ENCODE measurements around the gene PHRF1. TPM values are rescaled to one million over a fixed set of nuclear protein-coding genes. Genes with fewer than 3 reads are reported as not detected.

The PHRF1 gene
- polyA plus RNA-seq, 2 donors: 13.7 to 28.4 TPM

DNA sequence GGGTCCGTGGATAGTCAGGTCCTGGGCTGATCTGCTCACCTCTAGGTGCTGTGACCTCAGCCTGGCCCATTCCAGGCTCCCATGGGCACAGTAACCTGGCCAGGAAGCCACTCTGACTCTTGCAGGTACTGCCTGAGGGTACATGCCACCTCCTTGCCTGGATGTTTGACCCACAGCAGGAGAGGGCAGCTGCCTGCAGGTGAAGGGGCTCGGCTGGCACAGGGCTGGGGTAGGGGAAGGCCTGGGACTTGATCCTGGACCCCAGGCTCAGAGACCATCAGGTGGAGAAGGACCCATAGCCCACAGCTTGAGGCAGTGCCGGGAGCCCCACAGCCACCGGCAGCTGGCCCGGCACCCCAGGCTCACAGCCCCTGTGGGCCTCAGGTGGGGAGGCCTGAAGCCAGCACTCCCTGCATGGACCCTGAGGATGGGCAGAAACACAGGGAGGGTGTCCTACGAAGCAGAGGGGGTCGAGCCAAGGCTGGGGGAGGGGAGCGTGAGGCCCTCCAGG lies 36.2 kb upstream of the PHRF1 start:
- Histone ChIP-seq H3K27me3 (ENCODE audit: control insufficient read depth in 1 of 2, insufficient read depth in 2 of 2, low read length in 2 of 2) (no peaks in the 10 kb centered on the region), H3K4me1 (ENCODE audit: control insufficient read depth in 2 of 2, insufficient read depth in 2 of 2, low read length in 1 of 2) (peaks cover 4 to 9% of the 10 kb centered on the region in 2 donors), H3K36me3 (ENCODE audit: control insufficient read depth in 2 of 2, insufficient read depth in 2 of 2, low read length in 1 of 2) (no peaks in the 10 kb centered on the region), H3K4me3 (ENCODE audit: low read depth in 1 of 2, low read length in 2 of 2) (no peak overlapping the region), H3K9me3 (ENCODE audit: control insufficient read depth in 2 of 2, insufficient read depth in 1 of 2, low read depth in 1 of 2, low read length in 1 of 2) (no peaks in the 10 kb centered on the region), H3K27ac (ENCODE audit: low read depth in 2 of 2, low read length in 1 of 2) (no peak overlapping the region)
- 89 to 90% methylated on average over 7 to 8 of the region's 8 CpGs for WGBS, 2 donors

DNA sequence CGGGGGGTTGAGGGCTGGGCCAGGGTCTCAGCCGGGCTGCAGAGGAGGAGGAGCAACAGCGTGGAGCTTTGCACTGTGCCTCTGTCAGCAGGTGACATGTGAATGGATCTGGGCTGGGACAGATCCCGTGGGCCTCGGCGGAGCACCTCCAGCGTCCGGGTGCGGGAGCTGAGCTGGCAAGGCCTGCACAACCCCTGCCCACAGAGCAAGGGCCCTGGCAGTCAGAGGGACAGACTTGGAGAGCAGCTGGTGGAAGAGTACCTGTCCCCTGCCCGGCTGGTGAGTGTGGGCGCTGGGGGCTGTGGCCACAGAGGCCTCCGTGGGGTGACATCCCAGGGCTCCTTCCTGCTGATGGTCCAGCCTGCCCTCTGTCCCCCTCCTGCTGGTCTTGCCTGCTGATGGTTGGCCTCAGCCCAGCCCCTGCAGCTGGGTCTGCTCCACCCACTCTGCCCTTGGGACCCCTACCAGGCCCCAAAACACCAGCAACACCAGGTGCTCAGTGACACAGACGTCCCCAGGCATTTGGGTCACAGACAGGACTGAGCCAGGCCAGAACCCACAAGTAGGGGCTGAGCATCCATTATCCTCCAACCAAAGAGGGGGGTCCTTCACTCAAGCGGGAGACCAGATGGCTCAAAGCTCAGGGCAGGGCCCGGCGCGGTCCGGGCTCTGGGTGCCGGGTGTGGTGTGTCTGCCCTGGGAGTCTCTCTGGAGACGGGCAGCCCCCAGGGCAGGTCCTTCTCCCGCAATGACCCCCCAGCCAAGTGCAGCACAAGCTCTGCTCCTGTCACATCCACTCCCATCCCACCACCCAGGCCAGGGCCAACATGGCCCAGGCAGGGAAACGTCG lies 35.5 kb upstream of the PHRF1 start:
- Histone ChIP-seq H3K36me3 (ENCODE audit: control insufficient read depth in 2 of 2, insufficient read depth in 2 of 2, low read length in 1 of 2) (no peaks in the 10 kb centered on the region), H3K27ac (ENCODE audit: low read depth in 2 of 2, low read length in 1 of 2) (no peak overlapping the region), H3K4me3 (ENCODE audit: low read depth in 1 of 2, low read length in 2 of 2) (no peak overlapping the region), H3K9me3 (ENCODE audit: control insufficient read depth in 2 of 2, insufficient read depth in 1 of 2, low read depth in 1 of 2, low read length in 1 of 2) (no peaks in the 10 kb centered on the region), H3K27me3 (ENCODE audit: control insufficient read depth in 1 of 2, insufficient read depth in 2 of 2, low read length in 2 of 2) (no peaks in the 10 kb centered on the region), H3K4me1 (ENCODE audit: control insufficient read depth in 2 of 2, insufficient read depth in 2 of 2, low read length in 1 of 2) (peaks cover 4 to 9% of the 10 kb centered on the region in 2 donors)
- 90 to 92% methylated on average over 22 to 23 of the region's 23 CpGs for WGBS, 2 donors

DNA sequence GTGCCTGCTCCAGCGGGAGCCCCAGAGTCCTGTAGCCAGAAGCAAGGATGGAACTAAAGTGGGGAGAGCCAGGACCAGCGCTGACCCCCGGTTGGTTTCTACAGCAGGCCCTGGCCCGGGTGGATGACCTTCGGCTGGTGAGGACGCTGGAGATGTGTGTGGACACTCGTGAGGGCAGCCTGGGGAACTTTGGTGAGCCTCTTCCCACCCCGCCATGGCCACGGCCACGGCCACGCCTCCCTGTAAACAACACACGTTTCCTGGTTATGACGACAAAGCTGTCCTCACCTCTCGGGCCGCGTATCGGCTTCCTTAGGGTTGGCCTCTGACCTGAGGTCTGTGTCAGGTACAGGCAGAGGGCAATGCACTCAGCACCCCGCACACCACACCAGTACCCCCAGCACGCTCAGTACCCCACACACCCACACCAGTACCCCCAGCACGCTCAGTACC lies 34.8 kb upstream of the PHRF1 start:
- Histone ChIP-seq H3K27ac (ENCODE audit: low read depth in 2 of 2, low read length in 1 of 2) (no peak overlapping the region), H3K36me3 (ENCODE audit: control insufficient read depth in 2 of 2, insufficient read depth in 2 of 2, low read length in 1 of 2) (no peaks in the 10 kb centered on the region), H3K4me3 (ENCODE audit: low read depth in 1 of 2, low read length in 2 of 2) (no peak overlapping the region), H3K9me3 (ENCODE audit: control insufficient read depth in 2 of 2, insufficient read depth in 1 of 2, low read depth in 1 of 2, low read length in 1 of 2) (no peaks in the 10 kb centered on the region), H3K27me3 (ENCODE audit: control insufficient read depth in 1 of 2, insufficient read depth in 2 of 2, low read length in 2 of 2) (no peaks in the 10 kb centered on the region), H3K4me1 (ENCODE audit: control insufficient read depth in 2 of 2, insufficient read depth in 2 of 2, low read length in 1 of 2) (peaks cover 4 to 9% of the 10 kb centered on the region in 2 donors)
- WGBS, 2 donors: 93% methylated on average over 19 to 20 of the region's 20 CpGs

DNA sequence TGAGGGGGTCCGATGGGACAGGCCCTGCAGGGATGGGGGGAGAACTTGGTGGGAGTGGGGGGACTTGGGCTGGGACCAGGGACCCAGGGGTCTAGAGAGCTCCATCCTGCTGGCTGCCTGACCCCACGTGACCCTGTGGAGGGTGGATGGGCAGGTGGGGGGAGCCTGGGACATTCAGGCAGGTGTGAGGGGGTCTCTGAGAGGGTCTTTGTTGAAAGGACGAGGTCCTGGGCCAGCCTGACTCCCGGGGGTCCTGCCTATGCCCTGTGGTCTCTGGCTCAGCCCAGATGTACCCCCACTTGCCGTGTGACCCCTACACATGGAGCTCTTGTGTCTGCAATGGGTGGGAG lies 31.5 kb upstream of the PHRF1 start:
- Histone ChIP-seq H3K4me3 (ENCODE audit: low read depth in 1 of 2, low read length in 2 of 2) (no peak overlapping the region), H3K9me3 (ENCODE audit: control insufficient read depth in 2 of 2, insufficient read depth in 1 of 2, low read depth in 1 of 2, low read length in 1 of 2) (no peaks in the 10 kb centered on the region), H3K4me1 (ENCODE audit: control insufficient read depth in 2 of 2, insufficient read depth in 2 of 2, low read length in 1 of 2) (peaks cover 0 to 4% of the 10 kb centered on the region in 2 donors), H3K27me3 (ENCODE audit: control insufficient read depth in 1 of 2, insufficient read depth in 2 of 2, low read length in 2 of 2) (no peaks in the 10 kb centered on the region), H3K27ac (ENCODE audit: low read depth in 2 of 2, low read length in 1 of 2) (no peak overlapping the region), H3K36me3 (ENCODE audit: control insufficient read depth in 2 of 2, insufficient read depth in 2 of 2, low read length in 1 of 2) (no peaks in the 10 kb centered on the region)
- 78 to 83% methylated on average over 5 of the region's 5 CpGs for WGBS, 2 donors

DNA sequence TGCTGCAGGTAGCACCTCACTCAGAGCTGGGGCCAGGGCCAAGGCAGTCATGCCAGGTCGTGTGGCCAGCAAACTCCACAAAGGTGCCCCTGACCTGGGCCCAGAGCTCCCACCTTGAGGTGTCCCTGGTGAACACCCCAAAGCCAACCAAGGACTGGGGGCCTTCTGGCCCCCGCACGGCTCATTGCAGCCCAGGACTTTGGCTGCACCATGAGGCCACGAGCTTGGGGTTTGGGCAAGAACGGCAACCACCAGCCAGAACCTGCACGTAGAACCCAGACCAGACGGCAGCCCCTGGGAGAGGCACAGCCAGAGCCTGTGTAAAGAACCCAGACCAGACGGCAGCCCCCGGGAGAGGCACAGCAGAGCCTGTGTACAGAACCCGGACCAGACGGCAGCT lies 31.1 kb upstream of the PHRF1 start:
- H3K4me3 ChIP-seq (ENCODE audit: low read depth in 1 of 2, low read length in 2 of 2): no peak overlapping the region
- no peak overlapping the region for H3K27ac ChIP-seq (ENCODE audit: low read depth in 2 of 2, low read length in 1 of 2)
- H3K36me3 ChIP-seq (ENCODE audit: control insufficient read depth in 2 of 2, insufficient read depth in 2 of 2, low read length in 1 of 2): no peaks in the 10 kb centered on the region
- no peaks in the 10 kb centered on the region for H3K9me3 ChIP-seq (ENCODE audit: control insufficient read depth in 2 of 2, insufficient read depth in 1 of 2, low read depth in 1 of 2, low read length in 1 of 2)
- peaks cover 0 to 4% of the 10 kb centered on the region in 2 donors for H3K4me1 ChIP-seq (ENCODE audit: control insufficient read depth in 2 of 2, insufficient read depth in 2 of 2, low read length in 1 of 2)
- no peaks in the 10 kb centered on the region for H3K27me3 ChIP-seq (ENCODE audit: control insufficient read depth in 1 of 2, insufficient read depth in 2 of 2, low read length in 2 of 2)
- 89 to 91% methylated on average over 11 of the region's 11 CpGs for WGBS, 2 donors

DNA sequence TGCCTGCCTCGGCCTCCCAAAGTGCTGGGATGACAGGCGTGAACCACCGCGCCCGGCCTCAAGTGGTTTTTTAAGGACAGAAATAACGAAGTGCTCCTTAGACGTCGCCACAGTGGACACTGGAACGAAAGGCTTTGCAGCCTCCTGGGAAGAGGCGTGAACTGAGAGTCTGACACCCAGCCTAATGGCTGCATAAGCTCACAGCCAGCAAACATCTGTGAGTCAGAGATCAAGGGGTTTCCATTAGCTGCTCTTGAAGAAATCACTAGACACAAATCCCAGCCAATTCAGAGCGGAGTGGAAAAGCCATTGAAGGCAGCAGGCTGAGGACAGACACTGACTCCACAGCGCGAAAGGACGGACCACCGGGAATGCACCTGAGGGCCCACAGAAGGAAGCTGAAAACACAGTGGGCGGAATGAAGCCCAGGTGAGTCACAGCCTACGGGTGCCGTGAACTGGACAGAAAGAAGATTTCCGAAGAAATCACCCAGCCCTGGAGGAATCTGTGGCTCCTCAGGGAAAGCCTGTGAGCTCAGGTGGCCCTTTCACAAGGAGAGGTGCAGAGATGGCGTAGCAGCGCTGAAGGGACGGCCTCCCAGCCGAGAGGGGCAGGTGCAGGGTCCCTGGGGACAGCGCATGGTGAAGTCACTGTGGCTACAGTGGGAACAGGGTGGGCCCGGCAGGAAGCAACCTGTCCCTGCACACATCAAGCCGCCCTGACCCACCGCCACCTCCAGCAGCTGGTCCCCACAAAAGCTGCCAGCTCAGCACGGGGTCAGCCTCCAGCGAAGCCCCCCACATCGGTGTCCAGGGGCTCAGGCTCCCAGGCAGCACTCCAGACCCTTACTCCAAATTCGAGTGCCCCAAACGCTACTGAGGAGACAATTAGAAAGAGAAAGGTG lies 27.3 kb upstream of the PHRF1 start:
- Histone ChIP-seq H3K36me3 (ENCODE audit: control insufficient read depth in 2 of 2, insufficient read depth in 2 of 2, low read length in 1 of 2) (peaks cover 0 to 2% of the 10 kb centered on the region in 2 donors), H3K27ac (ENCODE audit: low read depth in 2 of 2, low read length in 1 of 2) (no peak overlapping the region), H3K4me3 (ENCODE audit: low read depth in 1 of 2, low read length in 2 of 2) (no peak overlapping the region), H3K9me3 (ENCODE audit: control insufficient read depth in 2 of 2, insufficient read depth in 1 of 2, low read depth in 1 of 2, low read length in 1 of 2) (no peaks in the 10 kb centered on the region), H3K27me3 (ENCODE audit: control insufficient read depth in 1 of 2, insufficient read depth in 2 of 2, low read length in 2 of 2) (no peaks in the 10 kb centered on the region), H3K4me1 (ENCODE audit: control insufficient read depth in 2 of 2, insufficient read depth in 2 of 2, low read length in 1 of 2) (peaks cover 0 to 4% of the 10 kb centered on the region in 2 donors)
- 83 to 89% methylated on average over 32 of the region's 32 CpGs for WGBS, 2 donors

DNA sequence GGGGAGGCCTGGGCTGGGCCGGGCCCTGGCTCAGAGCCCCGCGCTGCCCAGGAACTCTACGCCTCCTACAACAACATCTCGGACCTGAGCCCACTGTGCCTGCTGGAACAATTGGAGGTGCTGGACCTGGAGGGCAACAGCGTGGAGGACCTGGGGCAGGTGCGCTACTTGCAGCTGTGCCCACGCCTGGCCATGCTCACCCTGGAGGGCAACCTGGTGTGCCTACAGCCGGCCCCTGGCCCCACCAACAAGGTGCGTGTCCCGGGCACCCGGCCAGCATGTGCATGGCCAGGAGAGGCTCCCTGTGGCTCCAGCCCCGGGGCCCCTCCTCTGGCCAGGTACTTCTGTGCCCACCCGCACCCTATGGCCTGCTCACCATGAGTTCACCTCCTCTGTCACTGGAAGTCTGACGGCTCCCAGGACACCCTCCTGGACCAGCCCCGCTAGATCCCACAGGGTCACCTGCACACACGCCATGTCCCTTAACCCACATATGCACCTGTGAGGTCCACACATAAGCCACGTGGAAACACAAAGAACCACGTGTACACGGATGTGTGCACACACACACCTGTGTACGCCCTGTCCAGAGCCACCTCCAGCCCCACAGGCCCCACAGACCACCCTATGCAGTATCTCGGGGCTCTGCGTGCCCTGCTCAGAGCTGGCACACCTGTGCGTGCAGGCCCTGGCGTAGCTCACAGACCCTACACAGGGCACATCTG lies 26.1 kb upstream of the PHRF1 start:
- Histone ChIP-seq H3K4me1 (ENCODE audit: control insufficient read depth in 2 of 2, insufficient read depth in 2 of 2, low read length in 1 of 2) (peaks cover under 1 to 5% of the 10 kb centered on the region in 2 donors), H3K27me3 (ENCODE audit: control insufficient read depth in 1 of 2, insufficient read depth in 2 of 2, low read length in 2 of 2) (no peaks in the 10 kb centered on the region), H3K36me3 (ENCODE audit: control insufficient read depth in 2 of 2, insufficient read depth in 2 of 2, low read length in 1 of 2) (peaks cover 0 to 2% of the 10 kb centered on the region in 2 donors), H3K9me3 (ENCODE audit: control insufficient read depth in 2 of 2, insufficient read depth in 1 of 2, low read depth in 1 of 2, low read length in 1 of 2) (no peaks in the 10 kb centered on the region), H3K27ac (ENCODE audit: low read depth in 2 of 2, low read length in 1 of 2) (no peak overlapping the region), H3K4me3 (ENCODE audit: low read depth in 1 of 2, low read length in 2 of 2) (no peak overlapping the region)
- WGBS, 2 donors: 88 to 92% methylated on average over 22 to 25 of the region's 25 CpGs

DNA sequence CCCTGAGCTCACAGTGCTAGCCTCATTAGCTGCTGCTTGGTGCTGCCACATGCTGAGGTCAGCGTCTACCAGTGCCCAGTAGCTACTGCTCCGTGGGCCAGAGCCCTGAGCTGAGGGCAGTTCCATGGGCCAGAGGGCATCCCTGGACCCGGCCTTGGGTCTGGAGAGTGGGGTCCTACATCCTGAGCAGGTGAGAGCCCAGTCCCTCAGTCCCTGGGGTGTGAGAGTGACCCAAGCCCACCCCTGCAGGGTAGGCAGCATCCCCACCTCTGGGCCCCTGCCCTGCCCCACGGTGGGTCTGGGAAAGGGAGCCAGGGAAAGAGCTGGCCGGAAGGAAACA lies 25.6 kb upstream of the PHRF1 start:
- H3K4me1 ChIP-seq (ENCODE audit: control insufficient read depth in 2 of 2, insufficient read depth in 2 of 2, low read length in 1 of 2): peaks cover 3 to 5% of the 10 kb centered on the region in 2 donors

DNA sequence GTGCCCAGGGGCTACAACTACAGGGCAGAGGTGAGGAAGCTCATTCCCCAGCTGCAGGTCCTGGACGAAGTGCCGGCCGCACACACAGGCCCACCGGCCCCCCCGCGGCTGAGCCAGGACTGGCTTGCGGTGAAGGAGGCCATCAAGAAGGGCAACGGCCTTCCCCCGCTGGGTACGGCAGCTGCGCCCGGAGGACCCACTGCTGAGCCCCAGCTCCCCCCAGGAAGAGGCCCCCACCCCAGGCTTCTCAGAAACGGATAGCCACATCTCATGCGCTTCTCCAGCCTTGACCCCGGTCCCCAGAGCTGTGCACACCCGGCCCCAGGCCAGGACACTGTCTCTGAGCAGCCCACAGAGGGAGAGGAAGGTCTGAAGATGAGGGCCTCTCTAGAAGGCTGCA lies 25.1 kb upstream of the PHRF1 start:
- H3K36me3 ChIP-seq (ENCODE audit: control insufficient read depth in 2 of 2, insufficient read depth in 2 of 2, low read length in 1 of 2): peaks cover 0 to 2% of the 10 kb centered on the region in 2 donors
- H3K9me3 ChIP-seq (ENCODE audit: control insufficient read depth in 2 of 2, insufficient read depth in 1 of 2, low read depth in 1 of 2, low read length in 1 of 2): no peaks in the 10 kb centered on the region
- 88 to 89% methylated on average over 16 of the region's 16 CpGs for WGBS, 2 donors
- H3K4me3 ChIP-seq (ENCODE audit: low read depth in 1 of 2, low read length in 2 of 2): no peak overlapping the region
- H3K4me1 ChIP-seq (ENCODE audit: control insufficient read depth in 2 of 2, insufficient read depth in 2 of 2, low read length in 1 of 2): peaks cover 3 to 5% of the 10 kb centered on the region in 2 donors
- no peaks in the 10 kb centered on the region for H3K27me3 ChIP-seq (ENCODE audit: control insufficient read depth in 1 of 2, insufficient read depth in 2 of 2, low read length in 2 of 2)
- H3K27ac ChIP-seq (ENCODE audit: low read depth in 2 of 2, low read length in 1 of 2): no peak overlapping the region

More for the DNA sequence above, 25.6 kb upstream of the PHRF1 start:
- Histone ChIP-seq H3K9me3 (ENCODE audit: control insufficient read depth in 2 of 2, insufficient read depth in 1 of 2, low read depth in 1 of 2, low read length in 1 of 2) (no peaks in the 10 kb centered on the region), H3K4me3 (ENCODE audit: low read depth in 1 of 2, low read length in 2 of 2) (no peak overlapping the region), H3K36me3 (ENCODE audit: control insufficient read depth in 2 of 2, insufficient read depth in 2 of 2, low read length in 1 of 2) (peaks cover 0 to 2% of the 10 kb centered on the region in 2 donors), H3K27me3 (ENCODE audit: control insufficient read depth in 1 of 2, insufficient read depth in 2 of 2, low read length in 2 of 2) (no peaks in the 10 kb centered on the region), H3K27ac (ENCODE audit: low read depth in 2 of 2, low read length in 1 of 2) (no peak overlapping the region)
- WGBS, 2 donors: 85% methylated on average over 5 of the region's 5 CpGs

Measured in esophagus (tissue), 2 donors.